NCI-H510A treated with DMSO at 0.1 percent for 48 hours (cell line): ENCODE measurements around the gene PSD4.

Experiments used
- DNase-seq: peaks from one replicate; lab custom pipeline; 2025; lab: John Stamatoyannopoulos, UW

The PSD4 gene

DNA sequence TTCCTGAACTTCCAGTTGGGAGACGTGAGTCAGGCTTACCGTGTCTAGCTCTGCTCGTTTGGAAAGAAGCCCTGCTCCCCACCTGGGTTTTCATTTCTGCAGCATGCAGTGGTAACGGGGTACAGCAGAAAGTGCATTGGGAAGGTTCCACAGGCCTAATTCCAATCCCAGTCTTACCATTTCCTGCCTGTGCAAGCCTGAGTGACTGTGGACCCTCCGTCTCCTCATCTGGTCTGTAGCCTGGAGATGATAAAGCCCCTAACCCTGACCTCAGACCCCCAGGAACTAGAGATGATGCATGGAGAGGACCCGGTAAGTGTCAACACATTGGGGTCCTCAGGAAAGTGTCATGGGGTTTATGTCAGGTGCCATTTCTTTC, 5.8 kb upstream of the PSD4 start:
- DNase-seq: no peak

DNA sequence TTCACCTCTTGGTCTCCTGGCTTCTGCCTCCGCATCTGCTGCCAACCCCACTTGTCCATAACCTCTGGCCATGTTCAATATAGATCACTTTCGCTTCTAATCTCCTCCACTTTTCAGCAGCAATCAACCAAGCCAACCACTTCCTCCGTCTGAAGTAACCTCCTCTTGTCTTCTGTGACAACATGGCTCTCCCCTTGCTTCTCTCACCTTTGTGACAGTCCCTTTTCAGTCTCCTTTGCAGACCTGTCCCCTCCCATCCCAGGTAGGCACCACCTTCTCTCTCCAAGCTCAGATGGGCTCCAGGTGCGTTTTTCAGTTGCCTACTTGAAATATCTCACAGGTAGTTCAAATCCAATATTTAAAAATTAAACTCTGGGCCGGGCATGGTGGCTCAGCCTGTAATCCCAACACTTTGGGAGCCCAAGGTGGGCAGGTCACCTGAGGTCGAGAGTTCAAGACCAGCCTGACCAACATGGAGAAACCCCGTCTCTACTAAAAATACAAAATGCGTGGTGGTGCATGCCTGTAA, 4.7 kb upstream of the PSD4 start:
- DNase-seq: no peak

DNA sequence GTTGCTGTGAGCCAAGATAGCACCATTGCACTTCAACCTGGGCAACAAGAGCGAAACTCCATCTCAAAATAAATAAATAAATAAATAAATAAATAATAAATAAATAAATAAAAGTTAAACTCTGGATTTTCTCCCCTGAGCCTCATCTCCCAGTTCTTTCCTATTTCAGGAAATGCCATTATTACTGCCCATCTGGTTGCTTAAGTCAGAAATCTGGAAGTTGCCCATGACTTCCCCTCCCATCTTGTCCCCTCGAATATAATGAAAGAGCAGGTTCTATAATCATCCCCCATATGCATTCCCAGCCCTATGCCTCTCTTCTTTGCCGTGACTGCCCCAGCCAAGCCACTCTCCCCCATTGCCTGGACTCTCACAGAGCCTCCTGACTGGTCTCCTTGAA, 4.2 kb upstream of the PSD4 start:
- no peak for DNase-seq

DNA sequence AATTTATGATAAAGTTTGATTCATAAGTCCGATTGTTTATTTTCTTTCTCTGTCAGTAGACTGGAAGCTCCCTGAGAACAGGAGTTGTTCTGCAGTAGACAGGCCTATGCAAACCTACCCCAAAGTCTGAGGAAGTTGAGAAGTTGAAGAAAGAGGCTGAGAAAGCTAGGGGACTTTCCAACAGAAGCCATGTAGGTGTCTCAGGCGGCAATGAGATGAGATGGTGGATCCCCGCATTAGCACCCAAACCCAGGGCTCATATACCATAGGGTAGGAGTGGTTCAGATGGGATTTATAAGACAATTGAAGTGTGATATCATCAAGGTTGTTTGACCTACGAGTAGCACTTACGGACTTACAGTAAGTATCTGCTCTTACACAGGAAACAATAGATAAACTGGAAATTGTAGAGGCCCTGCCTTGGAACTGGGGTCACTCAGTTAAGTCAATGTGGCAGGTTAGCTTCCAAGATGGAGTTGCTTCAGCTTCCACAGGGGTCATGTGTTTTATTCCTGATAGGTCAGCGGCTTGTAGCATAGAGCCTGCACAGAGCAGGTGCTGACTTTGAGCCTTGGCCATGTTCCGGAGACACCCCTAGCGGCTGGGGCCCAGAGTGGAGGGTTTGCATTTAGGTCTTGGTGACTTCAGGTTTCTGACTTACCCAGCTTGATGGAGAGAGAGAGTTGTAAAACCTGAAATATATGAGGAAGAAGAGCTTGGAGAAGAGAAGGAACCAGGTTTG, 2.3 kb upstream of the PSD4 start:
- DNase-seq: no peak

DNA sequence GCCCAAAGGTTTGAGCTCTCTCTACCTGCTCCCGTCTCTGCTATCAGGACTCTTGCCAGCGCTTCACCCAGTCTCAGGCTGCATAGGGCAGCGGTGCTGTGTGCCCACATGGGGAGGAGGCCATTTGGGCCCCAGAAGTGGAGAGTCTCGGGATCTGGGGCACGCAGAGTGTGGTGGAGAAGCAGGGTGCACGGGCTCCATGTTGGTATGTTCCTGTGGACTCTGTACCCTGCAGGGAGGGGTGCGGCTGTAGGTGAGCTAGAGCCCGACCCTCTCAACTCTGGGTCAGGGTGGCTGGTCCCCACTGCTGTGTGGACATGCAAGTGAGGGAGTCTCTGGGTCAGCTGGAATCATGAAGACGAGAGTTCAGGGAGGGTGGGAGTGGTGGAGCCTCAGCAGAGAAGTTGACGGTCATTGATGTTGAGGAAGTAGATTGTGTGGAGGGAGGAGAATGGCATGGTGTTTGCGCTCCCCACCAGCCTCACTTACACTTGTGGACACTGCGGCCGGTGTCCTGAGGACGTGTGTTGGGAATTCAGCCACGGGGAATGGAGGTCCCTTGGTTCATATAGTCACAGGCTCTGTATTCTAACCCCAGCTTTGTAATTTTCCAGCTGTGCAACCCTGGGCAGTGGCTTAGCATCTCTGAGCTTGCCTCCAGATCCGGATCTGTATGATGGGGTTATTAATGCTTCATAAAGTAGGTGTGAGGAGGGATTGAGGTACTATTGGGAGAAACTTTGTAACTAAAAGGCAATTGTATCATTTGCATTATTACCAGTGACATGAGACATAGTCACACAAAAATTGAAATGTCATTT, 840 bp upstream of the PSD4 start:
- no peak for DNase-seq

DNA sequence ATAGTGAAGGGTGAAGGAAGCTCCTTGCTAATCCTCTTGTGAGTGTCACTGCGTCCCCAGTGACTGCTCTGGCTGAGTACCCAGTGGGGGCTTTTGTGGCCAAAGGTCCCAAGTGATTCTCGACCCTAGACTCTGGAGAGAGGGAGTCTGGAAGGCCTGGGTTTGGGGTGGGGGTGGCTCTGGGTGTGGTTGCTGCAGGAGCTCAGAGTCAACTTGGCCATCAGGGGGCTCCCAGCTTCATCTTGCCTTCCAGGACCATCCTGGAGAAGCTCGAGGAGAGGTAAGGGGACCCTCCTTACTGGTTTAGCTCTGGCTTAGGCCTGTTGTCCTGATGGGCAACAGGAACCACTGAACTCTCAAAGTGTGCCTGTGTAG, 592 bp downstream of the PSD4 start:
- no peak for DNase-seq

DNA sequence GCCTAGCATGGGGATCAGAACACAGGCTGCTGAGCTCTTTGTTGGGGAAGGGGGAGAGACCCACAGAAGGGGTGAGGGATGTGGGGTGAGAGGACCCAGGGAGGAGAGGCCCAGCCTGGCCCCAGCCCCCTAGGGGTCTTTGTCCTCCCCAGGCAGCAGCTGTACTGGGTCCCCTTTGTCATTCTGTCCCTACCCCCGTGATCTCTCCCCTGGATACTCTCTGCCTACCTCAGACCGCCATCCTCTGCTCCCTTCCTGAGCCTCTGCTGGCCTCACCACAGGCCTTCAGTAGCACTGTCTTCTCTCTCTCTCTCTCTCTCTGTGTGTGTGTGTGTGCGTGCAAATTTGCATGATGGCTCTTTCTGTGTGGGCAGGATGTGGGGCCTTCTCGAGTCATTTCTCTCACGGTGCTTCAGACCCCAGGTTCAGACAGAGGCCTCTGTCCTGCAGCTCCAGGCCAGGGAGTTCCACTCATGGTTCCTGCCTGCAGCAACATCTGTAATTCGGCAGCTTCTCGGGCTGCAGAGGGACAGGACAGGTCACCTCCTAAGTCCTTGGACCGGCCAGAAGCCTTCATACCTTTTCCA, 1.4 kb downstream of the PSD4 start:
- DNase-seq: no peak

DNA sequence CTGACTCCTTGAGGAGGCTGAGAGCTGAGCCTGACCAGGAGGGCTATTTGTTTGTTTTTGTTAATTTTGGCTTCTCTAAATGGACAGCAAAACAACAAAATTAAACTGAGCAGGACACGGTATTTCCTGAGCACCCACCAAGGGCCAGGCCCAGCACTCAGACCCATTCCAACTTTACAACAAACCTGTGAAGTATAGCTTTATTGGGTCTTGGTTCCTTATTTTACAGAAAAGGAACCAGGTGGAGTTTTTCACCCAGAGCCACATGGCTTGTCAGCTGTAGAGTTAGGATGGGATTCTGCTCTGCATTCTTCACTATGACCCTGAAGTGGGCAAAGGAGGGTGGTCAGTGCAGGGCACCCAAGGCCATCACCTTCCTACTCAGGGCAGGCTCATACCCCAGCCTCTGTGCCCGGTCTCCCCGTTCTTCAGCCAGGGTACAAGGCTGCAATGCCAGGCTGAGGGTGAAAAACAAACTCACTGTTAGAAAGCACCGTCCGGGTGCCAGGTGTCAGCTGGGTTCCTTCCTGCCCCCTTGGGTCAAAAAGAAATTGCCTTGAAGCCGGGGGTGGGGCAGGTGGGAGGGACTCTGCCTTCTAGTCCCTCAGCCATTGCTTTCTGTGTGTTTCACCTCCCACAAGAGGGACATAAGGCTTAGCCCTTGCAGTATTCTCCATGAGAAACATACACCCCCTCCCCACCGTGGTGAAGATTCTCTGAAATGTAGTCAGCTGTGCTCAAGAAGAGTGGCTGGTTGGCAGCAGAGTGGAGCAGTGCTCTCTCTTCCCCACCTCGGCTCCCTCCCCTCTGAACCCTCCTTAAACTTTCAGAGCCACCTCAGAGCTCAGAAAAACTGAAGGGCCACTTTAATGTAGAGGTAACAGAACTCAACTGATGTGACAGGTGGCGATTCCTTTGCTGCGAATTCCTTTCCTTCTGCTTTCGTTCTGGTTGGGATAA, 2.2 kb downstream of the PSD4 start:
- DNase-seq: no peak

DNA sequence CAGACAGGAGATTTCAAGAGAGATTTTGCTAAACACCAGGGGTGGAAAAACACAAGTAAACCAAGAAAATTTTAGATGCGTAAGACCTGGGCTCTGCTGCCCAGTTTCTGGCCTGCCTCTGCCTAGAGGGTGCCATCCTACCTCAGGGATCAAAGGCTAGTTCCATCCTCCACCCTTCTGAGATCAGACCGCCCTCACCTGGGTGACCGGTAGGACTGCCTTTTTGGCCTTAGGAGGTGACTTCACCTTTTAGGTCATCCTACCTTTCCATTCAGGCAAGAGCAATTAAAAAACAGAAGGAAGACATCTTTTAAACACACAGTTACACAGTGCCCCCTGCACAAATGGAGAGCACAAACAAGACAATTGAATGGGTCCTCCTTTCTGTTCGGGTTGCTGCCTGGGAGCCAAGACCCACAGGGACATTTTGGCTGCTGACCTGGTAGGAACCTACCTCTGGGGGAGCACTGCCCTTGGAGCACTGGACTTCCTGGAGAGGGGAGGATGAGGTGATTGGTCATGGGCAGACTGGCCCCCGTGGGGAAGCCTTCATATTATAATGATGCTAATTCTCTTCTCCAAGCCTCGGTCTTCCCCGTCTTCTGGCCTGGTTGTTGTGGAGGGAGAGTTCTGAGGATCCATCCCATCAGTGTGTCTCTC, 3.1 kb downstream of the PSD4 start:
- DNase-seq: no peak

DNA sequence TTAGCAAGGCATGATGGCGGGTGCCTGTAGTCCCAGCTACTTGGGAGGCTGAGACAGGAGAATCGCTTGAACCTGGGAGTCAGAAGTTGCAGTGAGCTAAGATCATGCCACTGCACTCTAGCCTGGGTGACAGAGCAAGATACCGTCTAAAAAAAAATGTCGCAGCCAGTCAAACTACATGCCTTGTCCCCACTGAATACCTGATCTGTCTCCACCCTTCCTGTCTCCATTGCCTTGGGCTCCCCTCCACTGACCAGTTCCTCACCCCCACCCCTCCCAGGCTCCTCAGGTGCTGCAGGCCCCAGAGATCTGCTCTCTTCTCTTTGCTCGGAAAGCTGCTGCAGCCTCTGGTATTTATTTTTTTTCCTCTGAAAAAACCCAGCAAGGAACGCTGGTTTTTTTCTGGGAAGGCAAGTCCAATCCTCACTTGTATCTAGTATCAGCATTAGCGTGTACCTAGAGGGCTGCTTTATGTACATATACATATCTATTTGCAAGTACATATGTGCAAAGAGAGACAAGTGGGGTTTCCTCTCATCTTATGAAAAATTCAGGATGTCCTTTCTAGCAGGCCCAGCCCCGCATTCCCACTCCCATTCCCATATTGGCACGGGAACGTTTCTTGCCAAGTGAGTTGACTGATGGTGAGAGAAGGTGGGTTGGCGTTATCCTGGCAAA, 4.4 kb downstream of the PSD4 start:
- no peak for DNase-seq

DNA sequence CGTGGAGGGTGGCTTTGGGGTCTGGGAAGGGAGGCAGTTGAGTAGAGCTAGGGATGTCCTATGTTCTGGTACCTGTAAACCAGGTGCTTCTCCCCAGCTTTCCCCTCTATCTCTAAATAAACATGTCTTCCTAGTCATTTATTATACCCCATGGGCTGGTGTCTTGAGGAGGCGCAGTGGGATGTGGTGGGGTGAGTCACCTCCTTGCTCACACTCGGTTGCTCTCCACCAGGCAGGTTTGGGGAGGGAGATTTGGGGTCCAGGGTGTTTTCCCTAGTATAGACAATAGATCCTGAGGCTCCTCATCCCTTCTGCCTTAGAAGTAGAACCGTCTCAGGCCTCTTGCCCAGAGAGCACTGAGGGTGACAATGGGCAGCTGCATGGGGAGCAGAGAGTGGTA, 5.1 kb downstream of the PSD4 start:
- DNase-seq: no peak

DNA sequence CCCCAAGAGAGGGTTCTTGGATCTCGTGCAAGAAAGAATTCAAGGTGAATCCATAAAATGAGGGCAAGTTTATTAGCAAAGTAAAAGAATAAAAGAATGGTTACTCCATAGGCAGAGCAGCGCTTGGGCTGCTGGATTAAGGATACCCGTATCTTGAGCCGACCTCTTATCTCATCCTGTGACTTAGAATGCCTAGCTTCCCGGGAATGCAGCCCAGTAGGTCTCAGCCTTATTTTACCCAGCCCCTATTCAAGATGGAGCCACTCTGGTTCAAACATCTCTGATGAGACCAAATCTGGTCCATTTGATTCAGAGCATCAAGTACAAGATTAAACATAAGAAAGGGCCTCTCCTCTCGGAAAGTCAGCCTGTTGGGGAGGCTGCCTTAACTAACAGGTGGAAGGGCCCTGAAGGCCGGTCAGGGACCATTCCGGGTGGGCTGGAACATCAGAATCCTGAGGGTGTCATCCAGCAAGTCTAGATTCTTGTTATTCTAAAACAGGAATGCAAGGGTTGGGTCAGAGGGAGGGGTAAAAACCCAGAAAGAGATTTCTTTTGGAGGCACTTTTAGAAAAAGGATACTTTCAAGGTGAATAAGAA, 5.8 kb downstream of the PSD4 start:
- no peak for DNase-seq

DNA sequence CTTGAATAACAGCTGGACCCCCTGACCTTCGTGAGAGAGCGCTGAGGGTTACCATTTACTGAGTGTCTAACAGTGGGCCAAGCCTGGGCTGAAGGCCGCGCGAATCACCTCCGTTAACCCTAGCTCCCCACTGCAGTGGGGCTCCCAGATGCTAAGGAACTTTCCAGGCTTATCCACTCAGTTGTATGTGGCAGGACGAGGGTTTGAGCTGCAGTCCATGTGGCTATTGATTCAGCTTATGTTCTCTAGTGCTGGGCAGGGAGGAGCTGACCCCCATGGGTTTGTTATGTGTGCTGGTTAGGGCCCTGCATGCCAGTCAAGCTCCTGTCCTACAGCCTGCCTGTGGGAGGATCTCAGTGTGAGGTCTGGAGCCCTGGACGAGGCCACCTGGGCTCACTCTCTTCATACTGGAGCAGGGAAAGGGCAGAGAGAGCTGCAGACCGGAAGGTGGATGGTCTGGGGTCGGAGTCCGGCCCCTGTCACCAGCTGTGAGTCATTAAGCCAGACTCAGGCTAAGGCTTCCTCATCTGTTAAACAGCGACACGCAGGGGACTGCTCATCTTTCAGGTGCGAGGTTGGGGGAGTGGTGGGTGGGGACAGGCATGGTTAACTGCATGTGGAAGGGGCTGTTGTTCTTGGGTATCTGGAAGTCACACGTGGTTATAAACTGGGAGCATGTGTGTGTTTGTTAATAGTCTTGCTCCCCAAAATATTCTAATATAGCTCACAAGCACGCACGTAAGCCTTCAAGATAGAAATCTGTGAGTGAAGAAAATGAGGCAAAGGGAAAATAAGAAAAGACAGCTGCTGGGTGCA, 6.6 kb downstream of the PSD4 start:
- DNase-seq: no peak

DNA sequence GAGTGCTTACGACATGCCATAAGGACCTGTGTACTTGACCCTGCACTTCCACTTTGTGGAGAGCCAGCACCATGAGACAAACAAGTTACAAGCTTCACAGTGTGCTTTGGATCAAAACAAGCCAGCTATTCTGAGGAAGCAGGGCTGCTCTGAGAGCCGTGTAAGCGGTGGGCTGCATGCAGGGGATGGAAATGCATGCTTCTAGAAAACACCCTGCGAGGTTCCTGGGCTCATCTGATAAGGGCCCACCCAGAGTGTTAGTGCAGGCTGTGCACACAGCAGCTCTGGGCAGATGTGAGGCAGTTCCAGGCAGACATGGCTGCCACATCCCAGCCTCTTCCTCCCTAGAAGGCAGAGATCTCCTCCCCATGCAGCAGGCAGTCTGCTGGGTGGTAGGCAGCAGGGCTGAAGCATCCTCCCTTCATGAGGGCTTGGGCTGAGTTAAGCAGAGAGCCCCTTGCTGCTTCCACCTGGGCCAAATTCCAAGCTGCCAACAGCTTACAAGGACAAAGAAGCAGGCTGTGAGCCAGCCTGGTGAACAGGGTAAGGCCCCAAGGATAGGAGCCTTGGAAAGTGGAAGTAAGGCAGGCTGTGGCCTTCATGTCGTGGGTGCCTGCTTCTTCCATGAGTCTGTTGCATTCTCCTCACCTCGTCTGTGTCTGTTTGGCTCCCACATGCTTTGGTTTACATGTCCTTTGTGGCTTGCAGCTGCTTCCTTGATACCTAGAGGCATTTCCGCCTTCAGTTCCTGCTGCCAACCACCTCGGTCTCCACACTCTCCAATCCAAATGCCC, 7.7 kb downstream of the PSD4 start:
- DNase-seq: peak; percentile 68

DNA sequence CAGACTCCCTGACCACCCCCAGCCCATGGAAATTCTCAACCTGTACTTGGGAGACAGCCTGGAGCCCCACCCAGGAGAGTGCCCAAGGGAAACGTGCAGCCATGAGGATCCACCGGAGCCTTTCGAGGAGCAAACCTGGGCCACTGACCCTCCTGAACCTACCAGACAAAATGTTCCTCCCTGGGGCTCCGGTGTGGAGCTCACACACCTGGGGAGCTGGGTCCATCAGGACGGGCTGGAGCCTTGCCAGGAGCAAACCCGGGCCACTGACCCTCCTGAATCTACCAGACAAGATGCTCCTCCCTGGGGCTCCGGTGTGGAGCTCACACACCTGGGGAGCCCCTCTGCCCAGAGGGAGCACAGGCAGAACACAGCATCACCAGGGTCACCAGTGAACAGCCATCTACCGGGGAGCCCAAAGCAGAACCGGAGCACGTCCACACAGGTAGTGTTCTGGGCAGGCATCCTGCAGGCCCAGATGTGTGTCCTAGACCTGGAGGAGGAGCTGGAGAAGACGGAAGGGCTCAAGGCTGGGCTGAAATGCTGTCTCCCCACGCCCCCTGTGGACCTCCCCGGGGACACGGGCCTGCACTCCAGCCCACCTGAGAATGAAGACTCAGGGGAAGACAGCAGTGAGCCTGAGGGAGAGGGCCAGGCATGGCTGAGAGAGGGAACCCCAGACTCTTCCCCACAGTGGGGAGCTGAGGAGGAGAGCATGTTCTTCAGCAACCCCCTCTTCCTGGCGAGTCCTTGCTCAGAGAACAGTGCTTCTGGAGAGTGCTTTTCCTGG, 8.9 kb downstream of the PSD4 start:
- DNase-seq: no peak

DNA sequence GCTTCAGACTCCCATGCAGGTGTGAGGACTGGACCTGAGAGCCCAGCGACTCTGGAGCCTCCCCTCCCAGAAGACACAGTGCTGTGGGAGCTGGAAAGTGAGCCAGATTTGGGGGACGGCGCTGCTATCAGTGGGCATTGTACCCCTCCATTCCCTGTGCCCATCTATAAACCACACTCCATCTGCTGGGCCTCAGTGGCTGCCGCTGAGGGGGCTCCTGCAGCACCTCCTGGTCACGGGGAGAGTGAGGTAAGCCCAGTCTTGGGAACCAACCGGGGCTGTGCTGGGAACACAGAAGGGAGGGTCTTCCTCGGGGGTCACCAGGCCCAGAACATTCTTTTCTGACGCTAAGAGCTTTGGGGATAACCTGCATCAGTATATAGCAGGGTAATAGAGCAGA, 9.5 kb downstream of the PSD4 start:
- no peak for DNase-seq

DNA sequence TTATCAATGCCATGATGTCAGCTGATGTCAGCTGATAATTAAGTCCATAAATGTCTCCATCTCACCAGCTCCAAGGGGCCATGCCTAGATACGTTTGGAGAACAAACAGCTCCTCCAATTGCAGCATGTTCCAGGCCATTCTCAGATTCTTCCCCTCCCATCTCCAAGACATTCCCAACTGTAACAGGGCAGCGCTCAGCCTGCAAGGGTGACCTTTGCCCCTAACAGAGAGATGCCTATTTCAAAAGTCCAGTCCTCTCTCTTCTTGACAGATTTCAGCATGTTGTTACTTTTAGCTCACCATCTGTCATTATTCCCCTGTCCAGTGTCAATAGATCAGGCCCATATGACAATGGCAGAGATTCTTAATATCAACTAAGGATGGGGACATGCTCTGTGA, 9.9 kb downstream of the PSD4 start:
- DNase-seq: no peak
